IMR-90 (cell line): ENCODE measurements around the gene PARP1. TPM values are rescaled to one million over a fixed set of nuclear protein-coding genes. Genes with fewer than 3 reads are reported as not detected.

Experiments used
- ATAC-seq: fragments of 200-7000 bp; cut with Tn5 transposase; 2 replicates; pipeline ENCODE4 v1.9.1; 2020; ENCODE audit warnings: low read depth, mild to moderate bottlenecking, moderate library complexity
- BruUV-seq: library from RNA; stranded (reverse); fragments of 400-500 nt; replicated peaks from 2 replicates; lab custom pipeline; 2021; lab: Mats Ljungman, UMichigan
- CTCF ChIA-PET: fragments of 300-600 bp; formaldehyde crosslinking; extraction: SDS; loops from one replicate; lab custom pipeline; 2021; ENCODE audit warnings: antibody characterized with exemption; lab: Yijun Ruan, JAX
- POLR2A ChIA-PET: fragments of 300-600 bp; sonication (Branson Sonifier 250); formaldehyde crosslinking; loops from one replicate; lab custom pipeline; 2022; ENCODE audit warnings: antibody characterized with exemption; ENCODE audit not compliant: unreplicated experiment; lab: Charles Lee
- DNase-seq: peaks from one replicate; pipeline ENCODE4 v3.0.0; 2013
- H2AFZ ChIP-seq: replicated peaks from 2 replicates; pipeline ENCODE3; 2013; ENCODE audit warnings: low read length, mild to moderate bottlenecking; ENCODE audit not compliant: poor library complexity
- H2AK5ac ChIP-seq: 2 replicates; pipeline ENCODE4 v1.6.1; 2013; ENCODE audit warnings: low read depth, low read length, inconsistent platforms
- H2AK9ac ChIP-seq: replicated peaks from 2 replicates; pipeline ENCODE3; 2013; ENCODE audit warnings: mild to moderate bottlenecking, low read depth, low read length, moderate library complexity; ENCODE audit not compliant: poor library complexity
- H2BK120ac ChIP-seq: 2 replicates; pipeline ENCODE4 v1.6.1; 2013; ENCODE audit warnings: low read depth, low read length, inconsistent platforms
- H2BK15ac ChIP-seq: 3 replicates; pipeline ENCODE4 v1.6.1; 2013; ENCODE audit warnings: low read depth, low read length, inconsistent platforms
- H2BK20ac ChIP-seq: 2 replicates; pipeline ENCODE4 v1.6.1; 2013; ENCODE audit warnings: low read depth, mild to moderate bottlenecking, inconsistent platforms, low read length, moderate library complexity
- H2BK5ac ChIP-seq: 2 replicates; pipeline ENCODE4 v1.6.1; 2013; ENCODE audit warnings: mild to moderate bottlenecking, low read depth, low read length, inconsistent platforms; ENCODE audit not compliant: poor library complexity, severe bottlenecking
- H3K14ac ChIP-seq: replicated peaks from 2 replicates; pipeline ENCODE4 v1.6.1; 2013; ENCODE audit warnings: low read depth, low read length, inconsistent platforms
- H3K18ac ChIP-seq: 2 replicates; pipeline ENCODE4 v1.6.1; 2013; ENCODE audit warnings: low read depth, low read length, control low read depth
- H3K23ac ChIP-seq: 2 replicates; pipeline ENCODE4 v1.6.1; 2013; ENCODE audit warnings: low read depth, low read length, inconsistent platforms
- H3K27ac ChIP-seq: 2 replicates; pipeline ENCODE4 v1.5.1; 2013; ENCODE audit warnings: mild to moderate bottlenecking, control low read depth, low read length; ENCODE audit not compliant: insufficient read depth
- H3K27me3 ChIP-seq: 2 replicates; pipeline ENCODE4 v1.6.1; 2013; ENCODE audit warnings: low read length; ENCODE audit not compliant: control insufficient read depth, insufficient read depth
- H3K36me3 ChIP-seq: 2 replicates; pipeline ENCODE4 v1.6.1; 2013; ENCODE audit warnings: low read length, mixed read lengths; ENCODE audit not compliant: control insufficient read depth, insufficient read depth
- H3K4ac ChIP-seq: 2 replicates; pipeline ENCODE4 v1.6.1; 2013; ENCODE audit warnings: low read depth, low read length, inconsistent platforms
- H3K4me1 ChIP-seq: 2 replicates; pipeline ENCODE4 v1.6.1; 2013; ENCODE audit warnings: low read length, mixed read lengths; ENCODE audit not compliant: control insufficient read depth, insufficient read depth
- H3K4me2 ChIP-seq: 2 replicates; pipeline ENCODE4 v1.6.1; 2013; ENCODE audit warnings: low read depth, mild to moderate bottlenecking, control low read depth, low read length, moderate library complexity
- H3K4me3 ChIP-seq: 2 replicates; pipeline ENCODE4 v1.5.1; 2013; ENCODE audit warnings: low read depth, mild to moderate bottlenecking, control low read depth, low read length, moderate library complexity; ENCODE audit not compliant: insufficient read depth
- H3K56ac ChIP-seq: 2 replicates; pipeline ENCODE4 v1.6.1; 2013; ENCODE audit warnings: low read length, inconsistent platforms; ENCODE audit not compliant: insufficient read depth; ENCODE audit errors: extremely low read depth
- H3K79me1 ChIP-seq, 2 experiments: 2 replicates each; pipeline ENCODE4 v1.6.1; 2013; ENCODE audit warnings: low read length in 2 of 2, inconsistent platforms in 1 of 2, low read depth in 1 of 2
- H3K9ac ChIP-seq: 2 replicates; pipeline ENCODE4 v1.6.1; 2013; ENCODE audit warnings: low read depth, low read length, control low read depth
- H3K9me1 ChIP-seq: 2 replicates; pipeline ENCODE4 v1.6.1; 2013; ENCODE audit warnings: low read length, inconsistent platforms; ENCODE audit not compliant: insufficient read depth
- H3K9me3 ChIP-seq: 2 replicates; pipeline ENCODE4 v1.6.1; 2013; ENCODE audit warnings: low read length; ENCODE audit not compliant: control insufficient read depth, insufficient read depth
- H4K20me1 ChIP-seq: 2 replicates; pipeline ENCODE4 v1.6.1; 2013; ENCODE audit warnings: low read length, inconsistent platforms; ENCODE audit not compliant: insufficient read depth
- H4K5ac ChIP-seq: 2 replicates; pipeline ENCODE4 v1.6.1; 2013; ENCODE audit warnings: mild to moderate bottlenecking, low read depth, low read length, control low read depth
- H4K8ac ChIP-seq, 2 experiments: 2 replicates each; pipeline ENCODE4 v1.6.1; 2013; ENCODE audit warnings: low read depth in 2 of 2, low read length in 2 of 2, control low read depth in 1 of 2, inconsistent platforms in 1 of 2
- H4K91ac ChIP-seq: 2 replicates; pipeline ENCODE4 v1.6.1; 2013; ENCODE audit warnings: low read depth, low read length, inconsistent platforms; ENCODE audit not compliant: insufficient read depth
- BHLHE40 ChIP-seq: fragments of 150-350 bp; IDR thresholded peaks from 2 replicates; pipeline ENCODE4 v1.6.1; 2016; ENCODE audit warnings: mild to moderate bottlenecking, low read depth, low read length
- CEBPB ChIP-seq: IDR thresholded peaks from 2 replicates; pipeline ENCODE4 v1.6.1; 2012; ENCODE audit warnings: low read depth, low read length, improper control_type of control experiment
- CHD1 ChIP-seq: IDR thresholded peaks from 2 replicates; pipeline ENCODE4 v1.6.1; 2012; ENCODE audit warnings: low read depth, low read length, improper control_type of control experiment
- CTCF ChIP-seq: conservative IDR thresholded peaks from 2 replicates; pipeline ENCODE4 v1.5.1; 2012; ENCODE audit warnings: mild to moderate bottlenecking, low read depth, low read length, improper control_type of control experiment
- ELK1 ChIP-seq: fragments of 150-350 bp; IDR thresholded peaks from 2 replicates; pipeline ENCODE4 v1.6.1; 2016; ENCODE audit warnings: low read depth, mild to moderate bottlenecking, low read length, moderate library complexity, borderline replicate concordance
- FOS ChIP-seq: fragments of 150-350 bp; IDR thresholded peaks from 2 replicates; pipeline ENCODE4 v1.6.1; 2016; ENCODE audit warnings: low read depth, low read length
- MAFK ChIP-seq: IDR thresholded peaks from 2 replicates; pipeline ENCODE4 v1.6.1; 2012; ENCODE audit warnings: low read depth, low read length, improper control_type of control experiment
- MAZ ChIP-seq: IDR thresholded peaks from 2 replicates; pipeline ENCODE4 v1.6.1; 2012; ENCODE audit warnings: low read depth, mild to moderate bottlenecking, low read length, improper control_type of control experiment, moderate library complexity, borderline replicate concordance
- MXI1 ChIP-seq: IDR thresholded peaks from 2 replicates; pipeline ENCODE4 v1.6.1; 2012; ENCODE audit warnings: low read depth, mild to moderate bottlenecking, low read length, moderate library complexity, borderline replicate concordance
- NFE2L2 ChIP-seq: fragments of 150-350 bp; IDR thresholded peaks from 2 replicates; pipeline ENCODE4 v1.6.1; 2016; ENCODE audit warnings: low read depth, mild to moderate bottlenecking, low read length
- POLR2A ChIP-seq: IDR thresholded peaks from 2 replicates; pipeline ENCODE4 v1.6.1; 2012; ENCODE audit warnings: mild to moderate bottlenecking, low read depth, low read length
- RAD21 ChIP-seq: IDR thresholded peaks from 2 replicates; pipeline ENCODE4 v1.6.1; 2012; ENCODE audit warnings: low read length, improper control_type of control experiment
- RCOR1 ChIP-seq: IDR thresholded peaks from 2 replicates; pipeline ENCODE4 v1.6.1; 2012; ENCODE audit warnings: mild to moderate bottlenecking, low read length, improper control_type of control experiment; ENCODE audit not compliant: insufficient replicate concordance
- RFX5 ChIP-seq: IDR thresholded peaks from 2 replicates; pipeline ENCODE4 v1.8.0; 2012; ENCODE audit warnings: low read depth, mild to moderate bottlenecking, low read length, moderate library complexity
- SMC3 ChIP-seq: fragments of 150-350 bp; IDR thresholded peaks from 2 replicates; pipeline ENCODE4 v1.6.1; 2016; ENCODE audit warnings: low read depth, mild to moderate bottlenecking, antibody characterized with exemption, low read length, moderate library complexity
- USF2 ChIP-seq: fragments of 150-350 bp; IDR thresholded peaks from 2 replicates; pipeline ENCODE4 v1.6.1; 2017; ENCODE audit warnings: mild to moderate bottlenecking, antibody characterized with exemption, low read length, low read depth
- WGBS, 2 experiments: methylation state at CpG; one replicate each; pipeline versions ENCODE4 v1.1.5 to v1.1.7; 2013; ENCODE audit warnings: missing lambda C conversion rate in 2 of 2; ENCODE audit not compliant: insufficient read length in 1 of 2; ENCODE audit errors: extremely low coverage in 2 of 2; 5-methylcytosine and 5-hydroxymethylcytosine counted together
- dilution Hi-C: fragments of 300-500 bp; cut with HindIII; formaldehyde crosslinking; loops from one replicate; pipeline ENCODE4 v1.14.3; 2018; ENCODE audit warnings: low sequenced_read_pairs; ENCODE audit not compliant: unreplicated experiment
- in situ Hi-C: fragments of 300-500 bp; cut with MboI; formaldehyde crosslinking; loops from 3 replicates; pipeline ENCODE4 v1.14.3; 2019; ENCODE audit warnings: low sequenced_read_pairs, inconsistent platforms, mixed read lengths
- intact Hi-C: fragments of 100-400 bp; cut with micrococcal nuclease; formaldehyde crosslinking; loops from 2 replicates; pipeline ENCODE4 v1.10.0; 2022
- polyA plus RNA-seq, 3 experiments: library from polyadenylated mRNA; depleted of rRNA; stranded (reverse); fragments of >200 nt; gene quantifications; 2 replicates each; pipeline ENCODE4 v1.2.3, GENCODE V29; 2012; ENCODE audit warnings: low replicate concordance in 1 of 3
- total RNA-seq: library from RNA; depleted of rRNA; stranded (reverse); fragments of >200 nt; gene quantifications from 2 replicates; pipeline ENCODE4 v1.2.3, GENCODE V29; 2012

The PARP1 gene
- total and polyA plus RNA-seq, 2 of the 4 experiments (the other 2 are of a cell fraction), result 86.5 to 105 TPM

GRCh38 chr1:226327761-226328162 is 80.1 kb downstream of the PARP1 start:
- no peak overlapping the region for H4K91ac ChIP-seq
- POLR2A ChIA-PET, result no interaction called here
- H2AK5ac ChIP-seq, result no peak overlapping the region
- dilution Hi-C loops, result no loop called here
- H4K20me1 ChIP-seq, result no peaks in the 10 kb centered on the region
- TF ChIP-seq RAD21 (no peak), NFE2L2 (no peak), CEBPB (no peak), ELK1 (no peak), CTCF (no peak), BHLHE40 (no peak), POLR2A (no peak), RFX5 (no peak), FOS (no peak), RCOR1 (no peak), USF2 (no peak), CHD1 (no peak), MAFK (no peak), MXI1 (no peak), MAZ (no peak), SMC3 (no peak)
- no peak overlapping the region for H2AK9ac ChIP-seq
- no peak overlapping the region for H3K18ac ChIP-seq
- no peak overlapping the region for H3K4me3 ChIP-seq
- H3K56ac ChIP-seq, result no peak overlapping the region
- BruUV-seq, result no TSS peak
- ATAC-seq, result no peak
- H3K4me2 ChIP-seq, result no peak overlapping the region
- H2BK15ac ChIP-seq, result no peak overlapping the region
- no peak overlapping the region for H2BK20ac ChIP-seq
- in situ Hi-C loops, result no loop called here
- H4K8ac ChIP-seq, result no peak overlapping the region
- no peaks in the 10 kb centered on the region for H3K79me1 ChIP-seq
- no peaks in the 10 kb centered on the region for H3K9me3 ChIP-seq
- no peak overlapping the region for H3K27ac ChIP-seq
- no peak overlapping the region for H3K14ac ChIP-seq
- no peak for DNase-seq
- H3K9ac ChIP-seq, result no peak overlapping the region
- no CpG with 5 or more reads among the region's 2 CpGs for WGBS, 2 experiments
- H2AFZ ChIP-seq, result no peak overlapping the region
- no peaks in the 10 kb centered on the region for H3K4me1 ChIP-seq
- CTCF ChIA-PET, result interaction anchor here (1.2 kb wide), 1 partner anchor 81 kb away, joined by 3 read pairs; the partner anchor contains the start of gene PARP1
- intact Hi-C loops, result no loop called here
- no peak overlapping the region for H3K23ac ChIP-seq
- no peak overlapping the region for H3K4ac ChIP-seq
- no peak overlapping the region for H2BK5ac ChIP-seq
- H2BK120ac ChIP-seq, result no peak overlapping the region
- no peaks in the 10 kb centered on the region for H3K36me3 ChIP-seq
- H3K9me1 ChIP-seq, result no peaks in the 10 kb centered on the region
- no peak overlapping the region for H4K5ac ChIP-seq
- H3K27me3 ChIP-seq, result peaks cover 3% of the 10 kb centered on the region; the same call in 1 of the 2 replicates
